A172 (cell line): ENCODE data around the gene MOB3B. TPM values are rescaled to one million over a fixed set of nuclear protein-coding genes. Genes with fewer than 3 reads are reported as not detected.
"Not testable (repeated sequence)": the region's sequence is repeated elsewhere in the genome, so short reads cannot be mapped to it uniquely, and the experiment has no call there.

Experiments
- DNase-seq: peaks from one replicate; pipeline ENCODE4 v3.0.0-alpha.2; 2015; ENCODE audit warnings: low spot score
- total RNA-seq: library from RNA; depleted of rRNA; stranded (reverse); fragments of >200 nt; shearing (Covaris generic); gene quantifications from 2 replicates; pipeline ENCODE4 v1.2.3, GENCODE V29; 2014

Gene MOB3B
- total RNA-seq, 1 experiment from 2014 or later = 0.02 TPM

DNA sequence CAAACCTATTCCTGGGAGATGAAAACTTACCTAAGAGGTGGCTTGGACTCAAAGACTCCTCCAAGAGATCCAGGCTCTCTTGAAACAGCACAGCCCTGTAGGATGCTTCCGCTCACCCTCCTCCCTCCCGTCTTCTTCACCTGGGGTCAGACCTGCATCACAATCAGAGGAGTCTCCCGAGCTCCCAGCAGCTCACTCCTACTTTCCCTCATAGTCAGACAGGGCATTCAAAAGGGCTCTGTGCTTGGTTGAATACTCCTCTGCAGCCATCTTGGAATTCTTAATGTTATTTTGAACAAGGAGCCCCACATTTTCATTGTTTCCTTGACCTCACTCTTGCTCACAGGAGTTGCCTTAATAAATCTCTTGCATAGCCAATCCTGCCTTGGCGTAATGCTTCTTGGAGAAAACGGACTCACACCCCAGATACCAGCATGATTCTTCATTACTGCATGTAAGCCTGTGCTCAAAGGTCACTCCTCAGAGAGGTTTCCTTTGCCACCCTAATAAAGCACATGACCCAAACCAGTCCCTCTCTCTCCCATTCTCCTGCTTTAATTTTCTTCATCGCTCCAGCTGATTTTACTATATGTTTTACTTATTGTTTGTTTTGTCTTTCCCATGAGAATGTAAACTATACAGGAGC, 52.6 kb downstream of the MOB3B start:
- DNase-seq = no peak

DNA sequence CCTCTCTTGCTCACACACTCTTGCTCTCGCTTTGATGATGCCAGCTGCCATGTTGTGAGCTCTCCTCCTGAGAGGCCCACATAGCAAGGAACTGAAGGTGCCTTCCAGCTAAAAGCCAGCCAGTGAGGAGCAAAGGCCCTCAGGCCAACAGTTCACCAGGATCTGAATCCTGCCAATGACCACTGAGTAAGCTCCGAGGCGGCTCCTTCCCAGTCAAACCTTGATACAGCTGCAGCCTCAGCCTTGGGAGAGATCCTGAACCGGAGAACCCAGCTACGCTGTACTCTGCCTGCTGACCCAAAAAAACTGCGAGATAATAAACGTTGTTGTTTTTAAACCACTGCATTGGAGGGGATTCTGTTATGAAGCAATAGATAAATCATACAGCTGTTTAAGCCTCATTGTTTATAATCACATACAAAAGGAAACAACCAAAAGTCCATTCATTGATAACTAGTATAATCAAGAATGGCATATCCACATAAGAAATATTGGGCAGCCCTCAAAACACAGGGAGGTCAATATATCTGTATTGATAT, 54.5 kb downstream of the MOB3B start:
- no peak for DNase-seq

DNA sequence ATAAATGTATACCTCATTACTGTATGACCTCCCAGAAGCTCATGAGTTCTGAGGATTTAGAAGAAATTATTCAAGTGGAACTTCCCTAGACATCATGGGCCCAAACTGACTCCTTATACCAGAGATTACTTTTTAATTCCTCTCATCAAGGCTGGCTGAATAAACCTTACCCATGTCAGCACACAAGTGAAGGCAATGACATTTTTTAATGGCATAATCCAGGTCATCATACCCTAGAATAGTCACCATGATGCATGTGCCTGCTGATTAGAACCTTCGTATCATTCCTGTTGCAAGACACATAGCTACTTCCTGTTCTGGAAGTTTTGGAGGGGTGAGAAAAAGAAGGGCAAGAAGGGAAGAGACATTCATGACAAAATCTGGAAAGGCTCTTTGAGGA, 55.3 kb downstream of the MOB3B start:
- DNase-seq = no peak

DNA sequence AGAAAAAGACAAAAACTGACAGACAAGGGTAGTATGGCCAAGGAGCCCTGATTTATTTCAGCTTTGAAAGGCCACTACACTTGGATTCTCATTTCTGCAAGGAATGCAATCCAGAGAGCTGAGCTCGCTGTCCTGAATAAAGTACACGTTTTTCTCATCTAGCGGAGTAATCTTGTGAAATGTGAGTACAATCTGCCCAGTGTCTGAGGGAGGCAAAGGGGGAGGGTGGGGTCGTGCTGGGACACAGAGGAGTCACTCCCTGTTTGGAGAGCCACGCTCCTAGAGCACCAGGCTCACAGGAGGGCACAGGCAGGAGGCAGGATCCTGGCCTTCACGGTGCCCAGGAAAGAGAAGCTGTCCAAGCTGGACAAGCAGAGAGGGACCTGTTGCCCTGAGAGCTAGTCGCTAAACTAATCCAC, 56.5 kb downstream of the MOB3B start:
- DNase-seq = no peak

GRCh38 chr9:27472195-27472594, 57.4 kb downstream of the MOB3B start:
- DNase-seq = no peak

DNA sequence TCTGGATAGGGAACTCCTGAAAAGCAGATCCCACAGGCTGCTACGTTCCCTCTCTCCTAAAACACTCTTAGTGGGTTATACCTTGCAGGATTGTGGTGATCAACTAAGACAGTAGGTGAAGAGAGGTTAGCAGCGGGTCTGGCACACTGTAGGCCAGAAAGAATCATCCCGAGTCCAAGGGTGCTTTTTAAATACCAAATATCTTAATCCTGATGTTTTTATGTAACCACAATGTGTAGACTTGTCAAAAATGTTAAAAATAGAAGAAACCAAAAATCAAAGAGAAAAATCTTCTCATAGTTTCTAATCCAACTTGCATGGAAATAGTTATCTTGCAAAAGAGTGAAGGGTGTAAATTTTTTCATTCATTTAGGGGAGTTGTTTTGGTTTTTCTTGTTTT, 57.8 kb downstream of the MOB3B start:
- DNase-seq = no peak

GRCh38 chr9:27471366-27471765, 58.2 kb downstream of the MOB3B start:
- no peak for DNase-seq

DNA sequence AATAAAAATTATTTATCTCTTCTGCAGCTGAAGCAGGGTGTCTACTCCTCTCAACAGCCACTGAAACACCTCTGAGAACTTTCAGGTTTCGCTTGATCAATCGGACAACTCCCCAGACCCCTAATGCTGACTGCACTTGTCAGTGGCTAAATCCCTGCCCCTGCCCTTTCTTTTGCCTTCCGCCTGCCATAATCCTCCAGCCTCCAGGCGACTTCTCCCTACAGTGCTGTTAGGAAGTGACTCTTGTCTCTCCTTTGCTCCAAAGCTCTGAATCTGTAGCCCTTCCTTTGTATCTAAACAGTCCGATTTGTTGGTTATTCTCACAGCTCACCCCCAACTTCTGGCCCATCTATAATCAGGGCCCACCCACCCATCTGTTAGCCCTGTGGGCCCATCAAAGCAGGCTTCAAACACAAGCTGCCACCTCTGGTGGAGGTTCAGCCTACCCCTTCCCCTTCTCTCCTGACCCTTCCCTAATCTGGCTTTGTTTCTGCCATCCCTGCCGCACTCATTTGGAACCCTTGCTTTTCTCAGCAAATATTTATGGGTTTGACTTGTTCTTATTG, 59.2 kb downstream of the MOB3B start:
- DNase-seq = no peak

DNA sequence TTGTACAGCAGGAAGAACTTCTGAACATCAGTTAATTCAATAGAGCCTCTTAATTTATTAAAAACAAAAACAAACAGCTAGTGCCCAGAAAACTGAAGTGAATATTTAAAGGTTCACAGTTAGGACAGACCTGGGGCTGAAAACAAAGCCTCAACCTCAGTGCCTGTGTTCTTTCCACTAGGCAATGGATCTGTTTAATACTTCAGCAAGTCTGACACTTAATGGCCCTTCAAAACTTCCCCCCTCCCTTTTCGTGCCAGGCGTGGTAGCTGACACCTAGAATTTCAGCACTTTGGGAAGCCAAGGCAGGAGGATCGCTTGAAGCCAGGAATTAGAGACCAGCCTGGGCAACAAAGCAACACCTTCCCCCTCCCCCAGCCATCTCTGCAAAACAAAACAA, 60.1 kb downstream of the MOB3B start:
- DNase-seq = no peak

DNA sequence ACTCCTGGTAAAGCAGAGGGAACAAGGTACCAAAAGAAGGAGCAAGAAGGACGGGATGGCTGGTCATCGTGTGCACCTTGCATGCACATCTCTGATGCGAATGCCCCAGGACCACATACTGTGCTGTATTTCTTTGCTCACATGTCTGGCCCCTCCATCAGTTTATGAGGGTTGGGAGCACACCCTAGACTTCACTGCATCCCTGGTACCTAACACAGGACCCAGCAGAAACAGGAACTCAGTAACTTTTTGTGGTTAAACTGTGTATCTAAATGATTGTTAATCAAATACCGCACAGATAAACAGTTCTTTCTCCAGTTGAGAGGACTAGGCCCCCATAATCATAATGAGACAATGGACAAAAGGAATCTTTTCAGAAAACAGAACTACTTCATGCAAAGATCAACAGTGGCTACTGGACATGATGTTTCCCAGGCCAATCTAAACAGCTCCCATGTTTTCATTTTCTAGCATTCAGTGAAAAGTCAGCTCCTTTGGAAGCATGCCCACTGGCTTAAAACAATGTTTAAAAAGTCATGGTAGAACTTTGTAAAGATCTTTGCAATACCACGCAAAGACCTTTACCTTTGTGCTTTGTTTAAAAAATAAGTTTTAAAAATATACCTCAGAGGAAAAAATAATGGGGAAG, 61.0 kb downstream of the MOB3B start:
- no peak for DNase-seq

DNA sequence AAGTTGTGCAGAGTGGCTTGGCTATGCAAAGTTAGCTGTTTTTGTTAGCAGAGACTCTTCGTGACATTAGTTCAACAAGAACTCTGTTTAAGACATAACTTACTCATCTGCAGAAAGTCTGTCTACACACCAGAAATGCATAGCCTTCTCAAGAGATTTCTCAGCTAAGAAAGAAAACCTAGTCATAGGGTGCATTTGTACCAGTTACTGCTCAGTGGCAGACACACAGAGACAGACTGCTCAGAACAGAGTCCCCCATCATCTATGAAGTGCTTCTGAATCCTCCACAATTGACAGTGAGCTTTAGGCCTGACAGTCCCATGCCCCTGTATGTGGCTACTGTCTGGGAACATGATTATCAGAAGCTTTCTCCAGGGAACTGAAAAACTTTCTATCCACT, 61.6 kb downstream of the MOB3B start:
- DNase-seq = no peak

GRCh38 chr9:27467486-27467885, 62.1 kb downstream of the MOB3B start:
- DNase-seq = no peak

DNA sequence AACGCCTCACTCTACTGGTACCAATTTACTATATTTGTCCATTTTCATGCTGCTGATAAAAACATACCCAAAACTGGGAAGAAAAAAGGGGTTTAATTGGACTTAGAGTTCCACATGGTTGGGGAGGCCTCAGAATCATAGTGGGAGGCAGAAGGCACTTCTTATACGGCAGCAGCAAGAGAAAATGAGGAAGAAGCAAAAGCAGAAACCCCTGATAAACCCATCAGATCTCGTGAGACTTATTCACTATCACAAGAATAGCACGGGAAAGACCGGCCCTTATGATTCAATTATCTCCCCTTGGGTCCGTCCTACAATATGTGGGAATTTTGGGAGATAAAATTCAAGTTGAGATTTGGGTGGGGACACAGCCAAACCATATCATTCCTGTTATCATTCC, 63.1 kb downstream of the MOB3B start:
- not testable (repeated sequence) for DNase-seq

DNA sequence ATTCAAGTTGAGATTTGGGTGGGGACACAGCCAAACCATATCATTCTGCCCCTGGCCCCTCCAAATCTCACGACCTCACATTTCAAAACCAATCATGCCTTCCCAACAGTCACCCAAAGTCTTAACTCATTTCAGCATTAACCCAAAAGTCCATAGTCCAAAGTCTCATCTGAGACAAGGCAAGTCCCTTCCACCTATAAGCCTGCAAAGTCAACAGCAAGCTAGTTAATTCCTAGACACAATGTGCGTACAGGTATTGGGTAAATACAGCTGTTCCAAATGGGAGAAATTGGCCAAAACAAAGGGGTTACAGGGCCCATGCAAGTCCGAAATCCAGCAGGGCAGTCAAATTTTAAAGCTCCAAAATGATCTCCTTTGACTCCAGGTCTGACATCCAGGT, 64.7 kb downstream of the MOB3B start:
- DNase-seq = not testable (repeated sequence)

GRCh38 chr9:27462846-27463245, 66.8 kb downstream of the MOB3B start:
- no peak for DNase-seq

- DNase-seq = no peak
These were observed 67.2 kb downstream of the MOB3B start for GRCh38 chr9:27462434-27462833.

DNA sequence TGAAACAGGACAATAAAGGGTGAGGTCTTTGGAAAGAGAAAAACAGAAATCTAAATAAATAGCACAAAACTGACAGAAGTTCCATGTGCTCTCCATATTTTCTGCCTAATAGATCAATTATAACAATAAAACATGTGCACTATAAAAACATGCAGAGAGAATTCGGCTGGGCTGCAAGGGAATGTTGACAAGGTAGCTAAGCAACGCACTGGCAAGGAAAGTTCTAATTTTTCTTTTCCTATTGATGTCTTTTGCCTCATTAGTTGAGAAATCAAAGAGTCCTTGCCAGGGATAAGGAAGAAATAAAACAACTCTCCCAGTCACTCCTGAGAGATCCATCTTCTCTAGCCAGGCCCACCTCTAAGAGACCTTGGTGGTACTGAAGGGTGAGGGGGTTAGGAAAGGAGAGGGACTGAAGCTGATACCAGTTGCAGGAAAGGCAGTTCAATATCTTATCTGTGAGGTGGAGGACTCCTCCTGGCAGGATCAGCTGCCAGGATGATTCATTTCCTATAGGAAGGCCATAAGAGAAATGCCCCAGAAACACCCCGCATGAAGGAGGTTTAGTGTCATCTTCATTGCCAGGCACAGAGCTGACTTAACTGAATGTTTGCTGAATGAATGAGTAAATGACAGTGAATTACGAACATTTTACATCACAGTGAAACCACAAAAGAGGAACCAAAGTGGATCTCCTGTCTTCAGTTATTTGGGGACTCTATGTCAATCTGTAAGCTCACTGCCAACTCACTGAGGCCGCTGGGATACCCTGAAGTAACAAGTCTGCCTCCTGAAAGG, 69.2 kb downstream of the MOB3B start:
- DNase-seq = peak; percentile 34

- no peak for DNase-seq
These were observed 72.2 kb downstream of the MOB3B start for GRCh38 chr9:27457445-27457844.

DNA sequence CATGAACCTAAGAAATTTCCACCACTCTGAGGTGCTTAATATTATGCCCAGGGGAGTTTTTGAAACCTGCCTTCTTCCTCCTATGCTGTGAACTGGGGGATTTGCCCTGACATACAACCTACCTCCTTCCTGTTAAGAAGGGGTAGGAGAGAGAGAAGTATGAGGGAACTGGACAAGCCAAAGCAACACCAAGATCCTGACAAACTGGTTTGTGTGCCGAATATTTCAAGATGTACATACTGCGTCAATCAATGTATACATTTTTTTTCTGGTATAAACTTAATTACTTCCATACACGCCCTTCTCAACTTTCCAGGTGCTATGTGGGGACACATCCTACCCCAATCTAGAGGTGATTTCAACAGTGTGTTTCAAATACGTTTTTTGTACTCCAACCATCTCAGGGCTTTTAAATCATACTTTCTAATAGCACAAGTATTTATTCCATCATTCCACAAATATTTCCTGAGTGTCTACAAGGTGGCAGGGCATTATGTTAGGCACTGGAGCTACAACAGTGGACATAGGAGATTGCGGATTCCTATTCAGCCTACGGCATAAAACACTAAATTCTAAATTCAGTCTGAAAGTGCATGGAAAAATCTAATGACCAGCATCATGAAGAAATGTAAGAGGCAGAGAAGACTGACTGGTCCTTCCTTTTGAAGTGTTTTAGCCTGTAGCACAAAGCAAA, 75.6 kb downstream of the MOB3B start:
- no peak for DNase-seq

GRCh38 chr9:27451207-27451797, 78.3 kb downstream of the MOB3B start:
- no peak for DNase-seq

- DNase-seq = no peak
These were observed 78.9 kb downstream of the MOB3B start for GRCh38 chr9:27450752-27451151.
